Fibroblast of skin of right quadriceps (primary cell): Measurements from ENCODE around the gene RNF13.
"Not testable (repeated sequence)": the region's sequence is repeated elsewhere in the genome, so short reads cannot be mapped to it uniquely, and the experiment has no call there.

Experiments
- DNase-seq: peaks from one replicate; pipeline ENCODE4 v3.0.0-alpha.2; 2013

RNF13 gene

DNA sequence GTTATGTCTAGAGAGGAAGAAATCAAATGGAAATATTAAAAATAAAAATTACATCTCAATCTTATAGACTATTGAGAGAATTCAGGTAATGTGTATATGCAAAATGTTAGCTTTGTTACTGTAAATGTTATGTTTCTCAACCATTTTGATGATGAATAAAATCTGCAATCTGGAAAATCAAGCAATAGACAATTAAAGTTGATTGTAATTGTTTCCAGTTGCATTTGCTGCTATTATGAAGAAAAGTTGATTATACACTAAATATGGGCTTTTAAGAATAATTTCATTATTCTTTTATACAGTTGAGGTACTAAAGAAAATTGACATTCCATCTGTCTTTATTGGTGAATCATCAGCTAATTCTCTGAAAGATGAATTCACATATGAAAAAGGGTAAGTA, 88.8 kb downstream of the RNF13 start:
- DNase-seq = no peak

DNA sequence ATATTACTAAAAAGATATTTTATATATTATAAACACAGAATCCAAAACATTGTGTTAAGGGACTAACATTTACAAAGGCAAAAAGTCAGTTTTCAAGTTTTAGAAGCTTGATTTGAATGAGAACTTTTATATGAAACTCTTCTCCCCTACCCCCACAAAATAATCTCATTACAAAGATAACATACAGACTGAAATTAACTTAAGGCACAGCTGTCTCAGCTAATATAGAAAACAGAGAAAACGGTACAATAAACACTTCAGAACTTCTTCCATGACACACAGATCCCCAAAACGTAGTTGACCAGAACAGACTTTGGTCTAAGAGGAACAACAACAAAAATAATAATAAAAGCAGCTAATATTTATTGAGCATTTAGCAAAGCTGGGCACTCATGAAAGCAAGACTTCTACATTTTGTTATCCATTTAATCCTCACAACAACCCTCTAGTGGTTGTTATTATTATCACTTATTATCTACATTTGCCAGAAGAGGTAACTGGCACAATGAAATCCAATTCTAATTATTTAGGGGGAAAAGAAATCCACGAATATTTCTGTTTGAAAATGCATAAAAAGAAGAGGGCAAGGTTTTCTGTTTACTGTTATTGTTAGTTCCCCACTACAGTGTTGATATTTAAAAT, 89.6 kb downstream of the RNF13 start:
- no peak for DNase-seq

DNA sequence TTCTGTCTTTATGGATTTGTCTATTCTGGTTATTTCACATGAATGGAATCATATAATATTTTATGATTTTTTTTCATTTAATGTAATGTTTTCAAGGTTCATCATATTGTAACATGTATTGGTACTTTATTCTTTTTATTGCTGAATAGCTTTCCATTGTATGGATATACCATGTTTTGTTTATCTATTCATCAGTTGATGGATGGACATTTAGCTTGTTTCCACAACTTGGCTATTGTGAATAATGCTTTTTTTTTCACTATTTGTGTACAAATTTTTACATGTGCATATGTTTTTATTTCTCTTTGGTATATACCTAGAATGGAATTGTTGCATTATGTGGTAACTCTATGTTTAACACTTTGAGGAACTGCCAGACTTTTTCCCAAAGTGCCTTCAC, 93.0 kb downstream of the RNF13 start:
- no peak for DNase-seq

DNA sequence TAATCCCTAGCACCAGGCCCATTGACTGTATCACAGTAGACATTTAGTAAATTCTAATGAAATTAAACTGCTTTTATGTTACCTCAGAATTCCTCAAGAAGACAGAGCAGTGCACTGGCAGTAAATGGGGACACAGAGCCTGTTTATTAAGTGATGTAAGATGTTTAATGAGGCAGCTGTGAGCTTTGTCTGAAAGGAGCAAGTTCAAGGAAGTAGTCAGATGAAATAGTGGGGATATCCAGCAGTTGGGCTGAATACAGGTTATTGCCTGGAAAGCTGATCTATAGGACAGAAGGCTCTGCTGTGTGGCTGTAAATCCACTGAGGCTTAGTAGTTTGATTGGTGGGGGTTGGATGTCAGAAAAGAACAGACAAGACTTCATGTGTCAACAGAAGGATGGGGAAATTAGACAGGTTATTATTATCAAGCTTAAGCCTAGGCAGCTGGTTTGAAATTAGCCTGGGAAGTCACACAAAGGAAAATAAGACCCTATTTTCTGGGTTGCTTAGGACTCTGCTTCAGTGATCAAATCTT, 95.5 kb downstream of the RNF13 start:
- no peak for DNase-seq

DNA sequence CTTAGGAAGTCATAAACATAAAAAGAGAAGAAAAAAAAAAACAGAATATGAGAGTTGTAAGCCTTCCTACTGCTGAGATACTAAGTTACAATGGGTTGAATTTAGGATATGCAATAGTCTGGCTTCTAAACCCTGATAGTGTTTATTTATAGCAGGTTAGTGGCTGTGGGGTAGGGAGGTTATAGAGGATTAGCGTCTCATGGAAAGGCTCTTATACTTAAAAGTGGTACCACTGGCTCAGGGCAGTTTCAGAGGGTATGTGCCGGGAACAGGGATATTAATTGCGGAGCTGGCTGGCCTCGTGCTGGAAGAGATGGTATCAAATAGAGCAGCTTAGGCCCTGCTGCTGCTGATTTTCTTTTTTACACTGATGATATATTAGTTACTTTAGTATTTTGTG, 96.9 kb downstream of the RNF13 start:
- DNase-seq = no peak

DNA sequence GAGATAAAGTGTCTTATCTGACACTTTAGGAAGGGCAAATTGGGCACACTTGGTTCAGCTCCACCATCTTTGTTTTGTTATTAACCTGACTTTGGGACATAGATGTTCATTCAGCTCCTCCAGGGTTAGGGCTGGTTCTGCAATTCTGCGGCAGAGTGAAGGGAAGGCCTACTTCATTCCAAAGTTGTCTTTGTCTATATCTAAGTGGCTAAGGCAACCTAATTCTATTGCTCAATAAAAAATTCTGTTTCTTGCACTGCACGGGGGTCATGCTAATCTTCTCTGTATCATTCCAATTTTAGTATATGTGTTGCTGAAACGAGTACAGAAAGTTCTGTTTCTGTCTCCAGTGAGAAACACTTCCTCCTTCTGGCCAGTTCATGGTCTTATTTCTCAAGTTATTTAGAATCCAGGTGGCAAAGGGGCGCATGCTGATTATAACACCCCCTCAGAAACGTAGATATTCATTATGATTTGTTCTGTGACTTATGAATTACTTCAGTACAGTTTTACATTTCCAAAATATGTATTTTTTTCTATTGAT, 104.2 kb downstream of the RNF13 start:
- no peak for DNase-seq

DNA sequence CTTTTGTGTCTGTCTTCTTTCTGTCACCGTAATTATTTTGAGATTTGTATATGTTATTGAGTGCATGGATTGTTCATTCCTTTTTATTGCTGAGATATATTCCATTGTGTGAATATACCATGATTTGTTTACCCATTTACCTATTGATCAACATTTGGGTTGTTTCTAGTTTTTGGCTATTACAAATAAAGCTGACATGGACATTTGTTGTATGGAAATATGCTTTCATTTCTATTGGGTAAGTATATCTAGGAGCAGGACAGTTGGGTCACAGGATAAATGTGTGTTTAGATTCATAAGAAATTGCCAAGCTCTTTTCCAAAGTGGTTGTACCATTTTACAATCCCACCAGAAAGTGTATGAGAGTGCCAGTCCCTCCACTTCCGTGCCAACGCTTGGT, 106.5 kb downstream of the RNF13 start:
- no peak for DNase-seq

DNA sequence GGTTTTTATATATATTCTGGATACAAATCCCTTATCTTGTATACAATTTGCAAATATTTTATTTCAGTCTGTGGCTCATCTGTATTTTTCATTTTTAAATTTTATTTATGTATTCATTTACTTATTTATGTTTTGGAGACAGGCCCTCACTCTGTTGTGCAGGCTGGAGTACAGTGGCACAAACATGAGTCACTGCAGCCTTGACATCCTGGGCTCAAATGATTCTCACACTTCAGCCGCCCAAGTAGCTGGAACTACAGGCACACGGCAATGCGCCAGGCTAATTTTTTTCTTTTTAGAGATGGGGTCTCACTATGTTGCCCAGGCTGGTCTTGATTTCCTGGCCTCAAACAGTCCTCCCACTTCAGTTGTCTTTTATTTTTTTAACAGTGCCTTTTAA, 107.1 kb downstream of the RNF13 start:
- DNase-seq = no peak

DNA sequence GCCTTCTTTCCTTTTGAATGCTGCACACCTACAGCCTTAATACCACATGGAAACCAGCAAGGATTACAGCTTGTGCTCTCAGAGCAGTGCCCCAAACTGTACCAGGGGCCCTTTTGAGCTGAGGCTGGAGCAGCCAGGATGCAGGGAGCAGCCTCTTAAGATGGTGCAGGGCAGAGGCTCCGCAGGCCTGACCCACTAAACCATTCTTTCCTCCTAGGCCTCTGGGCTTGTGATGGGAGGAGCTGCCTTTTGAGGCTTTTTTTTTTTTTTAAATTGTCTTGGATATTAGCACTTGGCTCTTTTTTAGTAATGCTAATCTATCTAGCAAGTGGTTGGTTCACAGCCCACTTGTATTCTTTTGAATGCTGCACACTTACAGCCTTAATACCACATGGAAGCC, 120.0 kb downstream of the RNF13 start:
- DNase-seq = no peak

DNA sequence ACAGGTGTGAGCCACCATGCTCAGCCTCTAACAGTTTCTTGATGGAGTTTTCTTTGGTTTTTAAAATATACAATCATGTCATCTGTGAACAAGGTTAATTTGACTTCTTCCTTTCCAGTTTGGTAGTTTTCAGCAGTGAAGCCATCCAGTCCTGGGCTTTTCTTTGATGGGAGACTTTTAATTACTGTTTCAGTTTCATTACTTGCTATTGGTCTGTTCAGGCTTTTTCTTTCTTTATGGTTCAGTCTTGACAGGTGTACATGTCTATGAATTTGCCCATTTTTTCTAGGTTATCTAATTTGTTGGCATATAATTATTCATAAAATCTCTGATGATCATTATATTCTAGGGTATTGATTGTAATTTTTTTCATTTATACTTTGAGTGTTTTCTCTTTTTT, 120.8 kb downstream of the RNF13 start:
- DNase-seq = no peak

DNA sequence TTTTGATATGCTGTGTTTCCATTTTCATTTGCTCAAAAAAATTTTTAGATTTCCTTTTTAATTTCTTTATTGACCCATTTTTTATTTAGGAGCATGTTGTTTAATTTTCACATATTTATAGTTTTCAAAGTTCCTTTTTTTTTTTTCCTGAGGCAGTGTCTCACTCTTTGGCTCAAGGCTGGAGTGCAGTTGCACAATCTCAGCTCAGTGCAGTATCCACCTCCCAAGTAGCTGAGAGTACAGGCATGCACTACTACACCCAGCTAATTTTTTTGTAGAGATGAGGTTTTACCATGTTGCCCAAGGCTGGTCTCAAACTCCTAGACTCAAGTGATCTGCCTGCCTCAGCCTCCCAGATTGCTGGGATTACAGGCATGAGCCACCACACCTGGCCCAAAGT, 121.5 kb downstream of the RNF13 start:
- peak; percentile 57 for DNase-seq

DNA sequence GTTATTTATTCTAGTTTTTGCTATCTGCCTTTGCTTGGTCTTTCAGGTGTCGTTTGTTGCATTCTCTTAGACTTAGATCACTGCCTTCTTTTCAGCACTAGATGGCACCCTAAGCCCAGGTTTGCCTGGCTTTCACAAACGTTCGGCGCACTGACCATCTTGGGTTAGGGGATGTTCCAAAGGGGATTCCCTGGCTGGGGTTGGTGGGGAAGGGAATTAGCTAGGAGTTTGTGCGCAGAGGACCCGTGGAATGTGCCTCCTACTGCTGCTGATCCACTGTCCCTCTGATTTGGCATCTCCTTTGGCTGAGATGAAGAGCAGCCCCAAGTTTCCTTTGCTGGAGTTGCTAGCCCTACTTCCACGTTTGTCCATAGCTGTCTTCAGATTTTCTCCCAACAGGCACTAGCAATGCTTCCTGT, 123.8 kb downstream of the RNF13 start:
- DNase-seq = peak; percentile 64

DNA sequence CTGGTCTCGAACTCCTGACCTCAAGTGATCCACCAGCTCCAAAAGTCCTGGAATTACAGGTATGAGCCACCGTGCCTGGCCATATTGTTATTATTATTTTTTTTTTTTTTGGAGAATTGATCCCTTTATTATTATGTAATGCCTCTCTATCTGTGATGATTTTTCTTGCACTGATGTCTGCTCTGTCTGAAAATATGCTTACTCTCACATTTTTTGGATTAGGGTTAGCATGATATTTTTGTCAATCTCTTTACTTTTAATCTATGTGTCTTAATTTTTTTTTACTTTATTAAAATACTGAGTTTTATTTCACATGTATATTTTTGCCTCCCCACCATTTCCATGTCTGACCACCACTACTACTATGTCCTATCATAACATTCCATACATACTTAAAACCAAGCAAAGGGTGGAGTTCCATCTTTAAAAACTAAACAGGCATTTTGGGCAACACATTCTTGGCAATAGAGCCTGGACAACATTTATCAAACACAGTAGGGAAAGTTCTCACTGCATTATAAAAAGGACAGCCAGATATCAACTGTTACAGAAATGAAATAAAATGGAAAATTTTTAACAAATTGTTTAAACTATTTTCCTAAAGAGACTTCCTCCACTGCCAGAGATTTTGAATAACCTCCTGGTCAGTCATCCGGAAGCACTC, 125.5 kb downstream of the RNF13 start:
- peak; percentile 28 for DNase-seq

DNA sequence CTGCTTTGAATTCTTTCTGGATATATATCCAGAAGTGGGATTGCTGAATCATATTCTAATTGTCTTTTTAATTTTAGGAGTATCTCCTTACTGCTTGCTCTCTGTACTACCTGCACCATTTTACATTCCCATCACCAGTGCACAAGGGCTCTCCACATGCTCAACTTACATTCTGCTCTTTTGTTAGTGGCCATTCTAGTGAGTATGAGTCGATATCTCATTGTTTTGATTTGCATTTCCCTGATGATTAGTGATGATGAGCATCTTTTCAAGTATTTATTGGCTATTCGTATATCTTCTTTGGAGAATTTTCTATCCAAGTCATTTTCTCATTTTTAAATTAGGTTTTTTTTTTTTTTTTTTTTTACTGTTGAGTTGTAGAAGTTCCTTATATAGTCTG, 128.2 kb downstream of the RNF13 start:
- peak; percentile 29 for DNase-seq

DNA sequence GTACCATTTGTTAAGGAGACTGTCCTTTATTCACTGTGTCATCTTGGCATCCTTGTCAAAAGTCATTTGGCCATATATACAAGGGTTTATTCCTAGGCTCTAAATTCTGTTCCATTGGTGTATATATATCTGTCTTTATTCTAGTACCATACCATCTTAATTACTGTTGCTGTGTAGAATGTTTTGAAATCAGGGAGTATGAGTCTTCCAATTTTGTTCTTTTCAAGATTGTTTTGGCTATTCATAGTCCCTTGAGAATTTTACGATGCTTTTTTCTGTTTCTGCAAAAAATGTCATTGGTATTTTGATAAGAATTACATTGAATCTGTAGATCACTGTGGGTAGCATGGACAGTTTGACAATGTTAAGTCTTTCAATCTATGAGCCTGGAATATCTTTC, 128.9 kb downstream of the RNF13 start:
- DNase-seq = no peak

DNA sequence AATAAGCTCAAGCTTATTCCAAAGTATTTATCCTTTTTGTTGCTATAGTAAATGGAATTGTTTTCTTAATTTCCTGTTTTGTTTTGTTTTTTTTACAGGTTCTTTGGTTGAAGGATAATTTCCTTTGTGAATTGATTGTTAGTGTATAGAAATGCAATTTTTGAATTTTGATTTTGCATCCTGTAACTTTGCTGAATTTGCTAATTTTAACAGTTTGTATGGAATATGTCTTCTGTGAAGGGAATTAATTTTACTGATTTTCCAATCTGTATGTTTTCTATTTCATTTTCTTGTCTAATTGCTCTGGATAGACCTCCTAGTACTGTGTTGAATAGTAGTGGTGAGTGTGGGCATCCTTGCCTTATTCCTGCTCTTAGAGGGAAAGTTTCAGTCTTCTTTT, 129.4 kb downstream of the RNF13 start:
- no peak for DNase-seq

DNA sequence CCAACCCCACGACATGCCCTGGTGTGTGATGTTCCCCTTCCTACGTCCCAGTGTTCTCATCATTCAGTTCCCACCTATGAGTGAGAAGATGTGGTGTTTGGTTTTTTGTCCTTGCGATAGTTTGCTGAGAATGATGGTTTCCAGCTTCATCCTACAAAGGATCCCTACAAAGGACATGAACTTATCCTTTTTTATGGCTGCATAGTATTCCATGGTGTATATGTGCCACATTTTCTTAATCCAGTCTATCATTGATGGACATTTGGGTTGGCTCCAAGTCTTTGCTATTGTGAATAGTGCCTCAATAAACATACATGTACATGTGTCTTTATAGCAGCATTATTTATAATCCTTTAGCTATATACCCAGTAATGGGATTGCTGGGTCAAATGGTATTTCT, 131.0 kb downstream of the RNF13 start:
- not testable (repeated sequence) for DNase-seq

DNA sequence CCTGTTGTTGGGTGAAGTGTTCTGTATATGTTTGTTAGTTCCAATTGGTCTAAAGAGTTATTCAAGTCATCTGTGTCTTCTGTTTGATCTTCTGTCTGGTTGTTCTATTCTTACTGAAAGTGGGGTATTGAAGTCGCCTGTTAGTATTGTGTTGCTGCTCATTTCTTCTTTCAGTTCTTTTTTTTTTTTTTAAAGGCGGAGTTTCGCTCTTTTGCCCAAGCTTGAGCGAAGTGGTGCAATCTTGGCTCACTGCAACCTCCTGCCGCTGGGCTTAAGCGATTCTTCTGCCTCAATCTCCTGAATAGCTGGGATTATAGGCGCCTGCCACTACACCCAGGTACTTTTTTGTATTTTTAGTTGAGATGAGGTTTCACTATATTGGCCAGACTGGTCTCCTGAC, 134.2 kb downstream of the RNF13 start:
- DNase-seq = no peak

DNA sequence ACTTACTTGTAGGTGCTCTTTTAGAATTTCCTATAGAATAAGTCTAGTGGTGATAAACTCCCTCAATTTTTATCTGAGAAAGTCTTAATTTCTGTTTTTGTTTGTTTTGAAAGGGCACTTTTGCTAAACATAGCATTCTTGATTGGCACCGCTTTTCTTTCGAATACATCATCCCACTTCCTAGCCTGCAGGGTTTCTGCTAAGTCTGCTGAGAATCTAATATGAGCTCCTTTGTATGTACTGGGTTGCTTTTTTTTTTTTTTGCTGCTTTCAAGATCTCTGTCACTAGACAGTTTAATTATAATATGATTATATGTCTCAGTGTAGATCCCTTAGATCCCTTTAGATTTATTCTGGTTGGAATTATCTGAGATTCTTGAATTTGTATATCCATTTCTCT, 136.2 kb downstream of the RNF13 start:
- no peak for DNase-seq

DNA sequence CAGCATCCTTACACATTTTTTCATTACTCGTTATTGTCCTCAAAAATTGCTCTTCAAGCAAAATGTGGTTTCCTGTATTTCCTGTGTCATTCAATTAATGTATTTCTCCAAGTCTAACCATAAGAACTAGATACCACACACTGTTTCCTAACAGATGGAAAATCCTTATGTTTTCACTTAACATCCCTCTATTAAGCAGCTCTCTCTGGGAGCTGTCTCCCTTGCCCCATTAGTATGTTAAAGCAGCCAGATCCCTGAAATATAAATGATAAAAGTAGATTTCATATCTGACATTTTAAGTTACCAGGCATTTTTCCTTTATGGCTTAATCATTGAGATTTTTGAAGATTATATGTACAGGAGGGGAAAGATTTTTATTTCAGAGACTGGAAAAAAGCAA, 141.8 kb downstream of the RNF13 start:
- DNase-seq = peak; percentile 66

DNA sequence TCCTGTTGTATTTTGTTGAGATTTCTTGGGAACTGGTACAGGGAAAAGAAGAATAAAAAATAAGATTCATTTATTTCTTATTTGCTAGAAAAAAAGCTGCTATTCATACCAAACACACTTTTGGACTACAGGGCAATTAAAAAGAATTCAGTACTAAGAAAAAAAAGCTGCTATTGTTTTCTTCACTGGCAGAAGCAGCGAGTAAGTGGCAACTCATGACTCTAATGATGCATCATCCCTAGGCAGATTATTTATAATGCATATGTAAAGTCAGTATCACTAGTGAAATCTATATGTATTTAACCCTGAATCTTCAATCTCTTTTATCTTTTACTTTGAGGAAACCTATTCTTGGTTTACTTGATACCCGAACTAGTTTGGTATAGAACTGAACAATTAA, 142.4 kb downstream of the RNF13 start:
- DNase-seq = no peak

DNA sequence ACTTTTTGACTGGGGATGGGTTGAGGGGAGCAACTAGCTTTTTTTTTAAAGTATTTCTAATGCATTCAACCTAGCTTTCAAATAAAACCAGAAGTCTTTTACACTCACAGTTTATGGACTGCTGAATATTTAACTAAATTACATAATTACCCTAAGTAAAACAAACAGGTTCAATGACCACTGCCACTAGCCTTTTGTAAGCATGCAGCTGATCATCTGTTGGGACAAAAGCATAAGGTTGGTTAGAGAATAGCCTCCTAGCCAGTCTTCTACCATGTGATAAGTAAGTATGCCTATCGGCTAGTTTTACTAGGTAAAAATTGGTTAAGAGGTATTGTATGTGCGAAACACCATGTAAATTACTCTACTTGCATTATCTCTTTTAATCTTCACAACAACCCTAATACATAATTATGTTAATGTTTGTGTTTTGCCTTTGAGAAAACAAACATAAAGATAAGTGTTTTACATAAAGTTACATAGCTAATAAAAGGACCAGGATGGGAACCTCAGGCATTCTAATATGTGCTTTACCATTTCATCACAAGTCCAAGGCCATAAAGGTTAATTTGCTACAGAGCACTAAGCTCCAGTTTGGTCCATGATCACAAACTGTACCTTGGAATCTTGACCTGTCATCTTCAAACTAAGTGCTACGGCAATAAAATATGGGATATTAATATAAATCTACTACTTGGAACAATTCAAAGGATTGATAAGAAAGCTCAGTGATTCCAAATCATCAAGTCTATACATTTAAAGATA, 144.5 kb downstream of the RNF13 start:
- no peak for DNase-seq

DNA sequence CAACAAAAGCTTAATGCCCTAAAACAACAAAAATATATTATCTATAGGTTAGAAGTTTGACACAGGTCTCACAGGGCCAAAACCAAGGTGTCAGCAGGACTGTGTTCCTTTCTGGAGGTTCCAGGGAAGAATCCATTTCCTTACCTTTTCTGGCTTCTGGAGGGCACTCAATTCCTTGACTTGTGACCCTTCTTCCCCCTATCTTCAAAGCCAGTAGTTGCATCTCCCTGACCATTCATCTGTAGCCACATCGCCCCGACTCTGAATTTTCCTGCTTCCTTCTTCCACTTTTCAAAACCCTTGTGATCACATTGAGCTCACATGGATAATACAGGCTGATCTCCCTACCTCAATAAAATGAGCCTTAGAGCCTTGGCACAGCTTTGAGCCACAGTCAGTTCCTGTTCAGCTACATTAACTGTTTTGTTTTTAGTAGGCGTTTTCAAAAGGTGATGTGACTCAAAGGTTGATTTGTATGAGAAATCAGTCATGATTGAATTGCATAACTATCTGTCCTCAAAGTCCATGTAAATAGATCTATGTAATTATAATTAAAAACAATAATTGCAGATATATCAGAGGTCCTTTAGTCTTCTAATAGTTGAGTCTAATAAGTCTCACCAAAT, 145.3 kb downstream of the RNF13 start:
- no peak for DNase-seq
